Activated T-cell treated with anti-CD3 and anti-CD28 coated beads, Interleukin-2, amount 50 U/mL, for 48 hours (primary cell): ENCODE measurements around the gene PHF21B.
"Not testable (repeated sequence)": the region's sequence is repeated elsewhere in the genome, so short reads cannot be mapped to it uniquely, and the experiment has no call there.

Experiments used
- DNase-seq, 2 experiments: peaks; one replicate each; pipeline ENCODE4 v3.0.0-alpha.2; 2020

Gene PHF21B

DNA sequence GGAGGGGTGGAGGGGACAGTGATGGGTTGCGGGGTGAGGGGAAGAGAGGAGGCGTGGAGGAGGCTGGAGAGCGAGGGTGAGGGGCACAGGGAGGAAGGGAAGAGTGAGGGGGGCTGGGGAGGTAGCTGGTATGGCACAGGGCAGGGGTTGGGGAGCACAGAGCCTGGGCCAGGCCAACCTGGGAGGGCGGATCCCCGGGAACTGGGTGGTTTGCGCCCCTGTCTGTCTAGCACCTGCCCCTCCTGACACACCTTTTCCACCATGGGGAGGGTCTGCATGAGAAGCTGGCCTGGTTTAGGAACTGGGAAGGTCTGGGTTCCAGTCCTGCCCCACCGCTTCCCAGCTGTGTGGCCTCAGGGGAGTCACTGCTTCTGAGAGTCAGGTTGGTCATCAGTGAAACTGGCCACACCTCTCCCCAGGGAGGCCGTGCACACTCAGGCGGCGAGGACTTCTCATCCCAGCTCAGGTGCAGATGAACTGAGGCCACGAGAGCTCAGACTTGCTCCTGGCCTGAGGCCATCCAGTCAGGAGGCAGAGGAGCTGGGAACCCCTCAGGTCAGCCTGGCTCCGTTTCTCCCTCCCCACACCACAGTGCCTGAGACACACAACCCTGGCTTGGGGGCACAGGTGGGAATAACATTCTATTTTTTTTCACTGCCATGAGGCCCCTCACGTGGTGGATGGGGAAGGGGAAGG, 95.6 kb downstream of the PHF21B start:
- no peak for DNase-seq

DNA sequence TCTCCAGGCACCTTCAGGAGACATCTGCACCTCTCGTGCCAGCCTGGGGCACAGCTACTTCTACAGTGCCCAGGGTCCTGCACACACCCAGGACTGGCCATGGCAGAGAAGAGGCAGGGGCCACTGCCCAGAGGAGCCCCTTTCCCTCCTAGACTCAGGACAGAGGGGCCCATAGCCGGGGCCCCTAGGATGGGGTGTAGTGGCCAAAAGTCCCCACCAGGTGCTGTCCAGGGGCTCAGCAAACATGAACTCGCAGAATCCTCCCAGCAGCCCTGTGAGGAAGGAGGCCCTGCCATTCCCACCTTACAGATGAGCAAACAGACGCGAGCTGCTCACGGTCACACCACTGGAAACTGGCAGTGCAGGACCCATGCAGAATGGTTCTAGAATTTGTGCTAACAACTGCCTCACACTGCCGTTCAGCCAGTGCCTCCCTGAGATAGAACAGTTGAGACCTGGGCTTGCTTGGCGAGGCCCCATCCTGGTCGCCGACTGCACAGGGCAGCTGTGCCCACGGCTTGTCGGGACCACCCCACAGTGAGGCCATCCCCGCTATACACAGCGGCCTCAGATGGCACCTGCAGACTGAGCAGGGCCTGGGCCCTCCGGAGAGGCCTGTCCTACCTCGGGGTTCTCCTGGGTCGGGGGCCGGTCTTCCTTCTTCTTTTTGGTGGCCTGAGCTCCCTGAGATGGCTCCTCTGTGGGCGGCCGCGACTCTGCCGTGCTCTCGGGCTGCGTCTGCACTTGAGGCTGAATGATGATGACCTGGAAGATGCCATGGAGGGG, 96.4 kb downstream of the PHF21B start:
- no peak for DNase-seq

GRCh38 chr22:44909241-44909640, 100.6 kb downstream of the PHF21B start:
- DNase-seq, result no peak

- no peak for DNase-seq
Observed at GRCh38 chr22:44907765-44908737, 101.8 kb downstream of the PHF21B start.

- no peak for DNase-seq
Observed at GRCh38 chr22:44906999-44907644, 102.7 kb downstream of the PHF21B start.

GRCh38 chr22:44906248-44906936, 103.4 kb downstream of the PHF21B start:
- DNase-seq, result no peak

- DNase-seq, result not testable (repeated sequence)
Observed at GRCh38 chr22:44904492-44905152, 105.2 kb downstream of the PHF21B start.

DNA sequence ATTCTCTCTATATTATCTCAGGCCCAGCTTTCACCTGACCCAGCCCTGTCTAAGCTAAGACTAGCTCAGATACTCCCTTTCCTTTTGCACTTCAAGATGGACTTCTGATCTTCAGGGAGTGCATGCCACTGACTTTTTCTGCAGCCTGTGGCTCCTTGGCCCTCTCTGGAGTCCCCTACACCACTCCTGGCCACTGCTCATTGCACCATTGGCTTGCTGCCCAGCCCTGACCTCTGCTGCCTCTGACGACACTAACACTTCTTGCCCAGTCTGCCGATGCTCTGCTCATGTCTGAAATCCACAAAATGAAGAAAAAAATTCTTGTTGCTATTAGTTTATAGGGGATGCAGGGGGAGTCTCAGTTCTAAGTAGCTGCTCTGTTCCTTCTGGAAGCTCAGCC, 106.6 kb downstream of the PHF21B start:
- not testable (repeated sequence) for DNase-seq

GRCh38 chr22:44901301-44901700, 108.5 kb downstream of the PHF21B start:
- DNase-seq, result no peak

DNA sequence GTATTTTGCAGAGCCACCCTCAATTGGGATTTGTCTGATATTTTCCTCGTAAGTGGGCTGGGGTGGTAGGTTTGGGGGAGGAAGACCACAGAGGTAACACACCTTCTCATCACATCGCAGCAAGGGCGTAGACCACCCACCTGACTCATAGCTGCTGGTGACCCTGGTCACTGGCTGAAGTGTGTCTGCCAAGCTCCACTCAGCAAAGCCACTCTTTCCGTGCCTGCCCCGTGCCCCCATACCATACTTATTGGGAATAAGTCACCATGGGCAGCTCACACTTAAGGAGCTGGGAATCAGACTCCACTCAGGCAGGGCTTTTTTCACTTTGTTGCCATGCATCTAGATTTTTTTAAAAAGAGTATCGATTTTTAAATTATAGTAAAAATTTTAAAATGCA, 111.6 kb downstream of the PHF21B start:
- no peak for DNase-seq

- DNase-seq, result no peak
Observed at GRCh38 chr22:44895296-44896055, 114.3 kb downstream of the PHF21B start.

DNA sequence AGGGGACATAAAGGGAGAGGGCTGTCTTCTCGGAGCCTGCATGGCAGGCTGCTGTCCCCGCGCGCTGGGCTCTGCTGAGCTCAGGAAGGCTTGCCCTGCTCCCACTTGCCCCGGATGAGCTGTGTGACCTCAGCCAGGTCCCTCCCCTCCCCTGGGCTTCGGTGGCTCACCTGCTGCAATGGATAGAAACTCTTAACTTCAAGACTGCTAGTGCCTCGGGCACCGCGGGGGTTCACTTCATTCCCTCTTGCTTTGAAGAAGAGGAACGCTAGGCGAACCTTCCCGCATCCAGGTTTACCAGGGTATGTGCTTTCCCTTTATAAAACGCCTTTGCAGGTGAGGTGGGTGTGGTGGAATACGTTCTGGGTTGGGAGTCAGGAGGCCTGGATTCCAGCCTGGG, 115.0 kb downstream of the PHF21B start:
- no peak for DNase-seq

- DNase-seq, result no peak
Observed at GRCh38 chr22:44894321-44894720, 115.5 kb downstream of the PHF21B start.

DNA sequence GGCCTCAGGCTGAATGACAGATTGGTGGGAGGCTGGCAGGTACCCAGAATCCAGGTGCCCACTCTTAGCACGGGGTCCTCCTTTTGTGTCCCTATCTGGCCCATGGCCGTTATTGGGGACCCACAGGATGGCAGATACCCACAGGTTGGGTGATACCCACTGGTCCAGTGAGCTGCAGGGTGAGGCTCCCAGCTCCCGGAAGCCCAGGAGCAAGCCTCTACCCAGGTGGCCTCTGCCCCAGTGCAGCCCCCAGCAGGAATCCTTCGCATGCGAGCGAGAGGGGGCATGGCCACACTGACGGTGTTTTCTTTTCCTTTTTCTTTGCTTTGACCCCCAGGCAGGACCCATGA, 116.1 kb downstream of the PHF21B start:
- no peak for DNase-seq

DNA sequence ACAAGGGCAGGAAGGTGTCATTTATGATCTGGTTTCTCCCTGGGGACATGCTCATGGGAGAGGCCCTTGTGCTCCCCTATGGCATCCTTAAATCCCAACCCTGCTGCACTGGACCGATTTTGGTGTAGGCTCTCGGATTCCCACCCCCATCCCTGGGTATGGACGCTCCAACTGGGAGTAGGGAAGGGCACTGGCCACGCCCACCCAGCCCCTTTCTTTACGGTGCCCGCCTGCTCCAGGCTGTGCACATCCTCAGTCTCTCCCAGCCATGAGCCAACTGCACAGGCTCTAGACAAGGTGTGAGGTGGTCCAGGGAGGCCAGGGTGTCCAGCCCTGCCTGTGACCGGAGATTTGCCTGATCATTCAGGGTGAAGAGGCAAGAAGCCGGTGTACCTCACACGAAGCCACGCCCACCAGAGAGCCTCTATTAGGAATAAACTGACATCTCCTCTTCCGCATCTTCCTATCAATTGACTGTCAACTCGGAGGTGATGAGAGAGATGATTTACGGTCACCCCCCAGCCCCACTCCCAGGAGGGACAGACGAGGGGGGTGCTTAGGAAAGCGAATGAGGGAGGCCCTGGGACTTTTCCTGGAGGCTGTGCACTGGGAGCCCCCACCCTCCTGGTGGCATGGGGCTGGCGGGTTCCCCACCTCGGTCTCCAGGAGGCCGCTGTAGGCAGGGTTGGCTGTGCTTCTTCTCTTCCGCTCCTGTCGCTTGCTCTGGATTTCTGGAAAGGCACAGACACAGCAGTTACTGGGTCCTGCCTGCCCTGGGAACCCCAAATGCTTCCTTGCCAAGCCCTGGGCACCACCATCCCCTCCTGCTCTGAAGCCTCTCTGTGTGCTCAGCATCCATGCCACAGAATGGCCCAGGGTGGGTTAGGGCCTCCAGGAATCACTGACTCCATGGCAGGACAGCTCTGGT, 116.7 kb downstream of the PHF21B start:
- DNase-seq, result no peak

- DNase-seq, result no peak
Observed at GRCh38 chr22:44892243-44892642, 117.6 kb downstream of the PHF21B start.

DNA sequence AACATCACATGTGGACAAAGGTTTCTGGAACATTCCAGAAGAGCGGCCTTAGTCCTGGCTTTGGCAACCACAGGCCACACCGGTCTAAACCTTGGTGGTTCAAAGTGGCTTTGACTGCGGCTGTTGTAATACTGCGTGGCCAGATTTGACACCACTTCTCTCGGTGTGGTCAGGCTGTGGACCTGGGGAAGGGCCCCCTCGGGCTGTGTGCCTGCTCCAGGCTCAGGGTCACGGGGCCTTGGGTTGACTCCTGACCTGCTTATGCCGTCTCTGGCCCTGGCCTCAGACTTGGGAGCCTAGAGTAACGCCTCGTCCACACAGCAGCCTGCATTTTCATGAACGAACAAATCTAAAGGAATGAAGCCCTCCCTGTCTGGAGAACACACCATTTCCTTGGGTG, 118.0 kb downstream of the PHF21B start:
- DNase-seq, result no peak

- no peak for DNase-seq
Observed at GRCh38 chr22:44891293-44891747, 118.5 kb downstream of the PHF21B start.
